NCI-H187 (cell line): ENCODE measurements around the gene TEPSIN.
A peak's percentile ranks its signal among the peaks of the same experiment; 100 is the strongest.
"Not testable (repeated sequence)": the region's sequence is repeated elsewhere in the genome, so short reads cannot be mapped to it uniquely, and the experiment has no call there.

Experiments
- DNase-seq, 2 experiments: peaks; one replicate each; lab custom pipeline; 2025; lab: John Stamatoyannopoulos, UW

The TEPSIN gene

GRCh38 chr17:81236784-81237183 is 2.1 kb downstream of the TEPSIN start:
- DNase-seq = no peak

GRCh38 chr17:81235822-81236740 is 2.8 kb downstream of the TEPSIN start:
- DNase-seq = no peak

GRCh38 chr17:81234940-81235821 is 3.7 kb downstream of the TEPSIN start:
- no peak for DNase-seq

- DNase-seq = no peak
Measured at GRCh38 chr17:81234506-81234855, 4.4 kb downstream of the TEPSIN start.

- no peak for DNase-seq
Measured at GRCh38 chr17:81233811-81234505, 4.9 kb downstream of the TEPSIN start.

- DNase-seq = no peak
Measured at GRCh38 chr17:81233316-81233715, 5.5 kb downstream of the TEPSIN start.

GRCh38 chr17:81232616-81233241 is 6.1 kb downstream of the TEPSIN start:
- DNase-seq = no peak

GRCh38 chr17:81231766-81232581 is 6.9 kb downstream of the TEPSIN start:
- no peak for DNase-seq

- no peak for DNase-seq
Measured at GRCh38 chr17:81231121-81231645, 7.7 kb downstream of the TEPSIN start.

- no peak for DNase-seq
Measured at GRCh38 chr17:81230043-81230820, 8.6 kb downstream of the TEPSIN start.

GRCh38 chr17:81229666-81229920 is 9.3 kb downstream of the TEPSIN start:
- DNase-seq = no peak

GRCh38 chr17:81228834-81229665 is 9.8 kb downstream of the TEPSIN start:
- DNase-seq = no peak

GRCh38 chr17:81228420-81228819 is 10.4 kb downstream of the TEPSIN start:
- no peak for DNase-seq

- DNase-seq = not testable (repeated sequence)
Measured at GRCh38 chr17:81227630-81228029, 11.2 kb downstream of the TEPSIN start.

- no peak for DNase-seq
Measured at GRCh38 chr17:81223762-81224130, 15.1 kb downstream of the TEPSIN start.

- DNase-seq = peak; percentile 91 to 97
Measured at GRCh38 chr17:81222906-81223761, 15.7 kb downstream of the TEPSIN start, which contains the start of gene CEP131. Gene CEP131 (minus strand): TSS chr17:81222965. CDS start chr17:81220056, 2,909 bp downstream.

- no peak for DNase-seq
Measured at GRCh38 chr17:81222620-81222905, 16.3 kb downstream of the TEPSIN start.

GRCh38 chr17:81221842-81222619 is 16.8 kb downstream of the TEPSIN start:
- DNase-seq = no peak
